Small intestine (tissue), 7 donors: ENCODE results near the gene SORBS2. TPM values are rescaled to one million over a fixed set of nuclear protein-coding genes. Genes with fewer than 3 reads are reported as not detected.

Experiments
- DNase-seq, 2 donors: peaks; one replicate each; pipeline versions ENCODE4 v3.0.0 to v3.0.0-alpha.2; 2013
- FAIRE-seq: peaks from 2 replicates; lab custom pipeline; 2012; peaks lifted over from hg19 to GRCh38; lab: Jason Lieb, UNC
- H3K27ac ChIP-seq, 3 donors: one replicate each; pipeline ENCODE4 v1.5.1; 2013; ENCODE audit warnings: low read length in 2 of 3, mild to moderate bottlenecking in 2 of 3, control low read depth in 1 of 3, inconsistent platforms in 1 of 3, low read depth in 1 of 3, moderate library complexity in 1 of 3
- H3K27me3 ChIP-seq, 3 donors: one replicate each; pipeline ENCODE4 v1.6.1; 2013; ENCODE audit warnings: low read length in 3 of 3, inconsistent platforms in 1 of 3; ENCODE audit not compliant: control insufficient read depth in 3 of 3, insufficient read depth in 3 of 3
- H3K36me3 ChIP-seq, 3 donors: one replicate each; pipeline ENCODE4 v1.6.1; 2013; ENCODE audit warnings: low read length in 3 of 3, inconsistent platforms in 1 of 3, low read depth in 1 of 3, mild to moderate bottlenecking in 1 of 3, moderate library complexity in 1 of 3; ENCODE audit not compliant: control insufficient read depth in 3 of 3, insufficient read depth in 2 of 3
- H3K4me1 ChIP-seq, 3 donors: one replicate each; pipeline ENCODE4 v1.6.1; 2013; ENCODE audit warnings: low read length in 2 of 3, inconsistent platforms in 1 of 3, low read depth in 1 of 3, mild to moderate bottlenecking in 1 of 3, moderate library complexity in 1 of 3; ENCODE audit not compliant: control insufficient read depth in 3 of 3, insufficient read depth in 2 of 3
- H3K4me3 ChIP-seq, 3 donors: one replicate each; pipeline ENCODE4 v1.5.1; 2013; ENCODE audit warnings: low read length in 3 of 3, control low read depth in 1 of 3, inconsistent platforms in 1 of 3, low read depth in 1 of 3, mild to moderate bottlenecking in 1 of 3, moderate library complexity in 1 of 3
- H3K9me3 ChIP-seq, 2 donors: one replicate each; pipeline ENCODE4 v1.6.1; 2013; ENCODE audit warnings: low read depth in 1 of 2, low read length in 1 of 2; ENCODE audit not compliant: control insufficient read depth in 2 of 2, insufficient read depth in 1 of 2
- WGBS, 3 donors: extraction: QIAGEN DNeasy Blood & Tissue Kit; methylation state at CpG; one replicate each; pipeline ENCODE4 v1.1.7; 2013; 5-methylcytosine and 5-hydroxymethylcytosine counted together
- polyA plus RNA-seq, 4 donors: library from polyadenylated mRNA; stranded (reverse) in 3 of 4; unstranded in 1 of 4; fragments of 200-250 nt in 3 of 4; fragments of 120-200 nt in 1 of 4; gene quantifications; one replicate each; pipeline versions ENCODE4 v1.2.1 to v1.2.3, GENCODE V29; 2013
- donor health status: healthy with polysubstance abuse.
- donor health status: control.
- donor health status: control.
- donor health status: Bipolar disorder and iron deficiency.
- donor health status: healthy.

SORBS2 gene
- polyA plus RNA-seq, 4 donors, result 1.6 to 36.5 (median 16.1) TPM

GRCh38 chr4:185780472-185780871, 31.5 kb downstream of the SORBS2 start:
- FAIRE-seq (no peak), DNase-seq (no peak)
- peaks cover 0 to 4% (median 0%) of the 10 kb centered on the region in 3 donors for H3K36me3 ChIP-seq
- WGBS, 3 donors, result 90 to 94% (median 92%) methylated on average over 5 of the region's 5 CpGs
- H3K9me3 ChIP-seq, result no peaks in the 10 kb centered on the region
- no peak overlapping the region for H3K27ac ChIP-seq
- no peaks in the 10 kb centered on the region for H3K27me3 ChIP-seq
- H3K4me1 ChIP-seq, result no peaks in the 10 kb centered on the region
- no peak overlapping the region for H3K4me3 ChIP-seq

GRCh38 chr4:185779517-185779916, 32.5 kb downstream of the SORBS2 start:
- WGBS, 3 donors, result 87 to 89% (median 88%) methylated on average over 3 of the region's 3 CpGs
- Histone ChIP-seq H3K27ac (no peak overlapping the region), H3K36me3 (peaks cover 0 to 3% (median 0%) of the 10 kb centered on the region in 3 donors), H3K9me3 (no peaks in the 10 kb centered on the region), H3K4me3 (no peak overlapping the region), H3K4me1 (peaks cover 0 to 6% (median 0%) of the 10 kb centered on the region in 3 donors), H3K27me3 (no peaks in the 10 kb centered on the region)
- DNase-seq (no peak), FAIRE-seq (no peak)

- Histone ChIP-seq H3K9me3 (no peaks in the 10 kb centered on the region), H3K4me3 (no peak overlapping the region), H3K4me1 (peaks cover 0 to 14% (median 0%) of the 10 kb centered on the region in 3 donors), H3K36me3 (peaks cover 0 to 3% (median 0%) of the 10 kb centered on the region in 3 donors), H3K27ac (no peak overlapping the region), H3K27me3 (no peaks in the 10 kb centered on the region)
- FAIRE-seq (no peak), DNase-seq (no peak)
- 74 to 86% (median 85%) methylated on average over 11 of the region's 11 CpGs for WGBS, 3 donors
Observed at GRCh38 chr4:185778307-185778706, 33.7 kb downstream of the SORBS2 start.

DNA sequence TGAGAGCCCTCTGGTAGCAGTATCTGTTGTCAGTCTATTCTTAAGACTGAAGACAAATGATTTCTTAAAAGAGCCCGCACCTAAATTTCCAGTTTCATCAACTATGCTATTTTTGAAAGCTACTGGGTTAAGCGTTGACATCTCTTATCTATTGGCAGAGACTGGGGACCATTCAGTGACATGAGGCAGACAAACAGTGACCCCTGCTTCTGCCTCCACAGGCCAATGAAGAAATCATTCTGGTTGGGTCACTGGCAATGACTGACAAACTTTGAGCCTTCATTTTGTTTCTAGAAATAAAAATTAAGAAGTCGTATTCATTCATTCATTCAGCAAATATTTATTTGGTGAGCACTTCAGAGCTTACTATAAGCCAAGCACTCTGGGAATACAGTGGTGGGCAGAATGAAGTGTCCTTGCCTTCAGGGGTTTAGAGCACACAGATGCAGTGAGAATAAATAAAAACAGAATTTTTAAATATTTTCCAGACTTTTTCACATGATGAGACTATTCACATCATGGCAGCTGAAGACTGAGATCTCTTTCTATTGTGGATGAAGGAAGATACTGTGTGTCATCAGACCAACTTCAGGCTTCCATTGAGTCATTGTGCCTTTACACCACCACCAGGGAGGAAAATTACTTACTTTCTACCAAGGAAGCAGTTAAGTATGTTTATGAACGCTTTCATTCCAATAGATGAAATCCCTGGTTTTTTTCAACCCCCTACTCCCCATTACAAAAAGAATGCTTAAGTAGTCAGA, 36.0 kb downstream of the SORBS2 start:
- 73 to 83% (median 78%) methylated on average over 4 of the region's 4 CpGs for WGBS, 3 donors
- H3K27ac ChIP-seq, result no peak overlapping the region
- peaks cover 0 to 22% (median 0%) of the 10 kb centered on the region in 3 donors for H3K4me1 ChIP-seq
- H3K4me3 ChIP-seq, result no peak overlapping the region
- DNase-seq, result no peak
- H3K36me3 ChIP-seq, result no peaks in the 10 kb centered on the region
- no peaks in the 10 kb centered on the region for H3K27me3 ChIP-seq
- no peak for FAIRE-seq
- no peaks in the 10 kb centered on the region for H3K9me3 ChIP-seq

DNA sequence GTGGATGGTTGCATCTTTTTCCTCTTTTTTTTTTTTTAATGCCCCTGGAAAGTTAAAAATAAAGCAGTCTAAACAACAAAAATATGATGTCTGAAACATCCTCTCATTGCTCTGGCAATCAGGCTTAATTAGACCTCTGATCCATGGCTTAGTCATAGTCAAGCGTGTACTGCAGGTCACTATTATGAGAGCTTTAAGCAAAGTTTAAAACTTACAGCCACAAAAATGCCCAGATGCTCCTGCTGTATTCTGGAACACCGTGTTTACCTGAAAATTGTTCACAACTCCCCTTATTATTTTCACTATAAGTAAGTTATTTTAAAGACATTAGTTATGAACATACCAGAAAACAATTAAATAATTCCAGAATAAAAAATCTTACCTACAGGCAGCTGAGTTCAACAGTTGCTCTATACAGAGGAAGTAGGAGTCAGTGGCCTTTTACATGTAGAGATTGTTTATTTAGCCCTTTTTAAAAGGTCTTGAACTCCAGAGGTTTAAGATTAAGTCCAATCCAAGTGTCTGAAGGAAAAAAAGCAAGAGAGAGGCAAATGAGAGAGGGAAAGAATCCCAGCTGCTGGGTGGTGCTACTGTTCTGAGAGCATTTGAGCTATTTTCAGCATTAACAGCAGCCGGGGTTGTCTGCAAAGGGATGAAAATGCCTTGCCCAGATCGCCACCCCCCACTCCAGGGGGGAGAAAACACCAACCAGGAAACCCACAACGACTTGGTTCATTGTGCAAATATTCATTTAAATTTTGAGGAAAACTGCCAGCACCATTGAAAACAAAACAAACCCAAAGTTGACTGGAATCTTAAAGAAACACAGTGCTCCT, 36.9 kb downstream of the SORBS2 start:
- Histone ChIP-seq H3K27ac (peak overlapping the region in 2 of 3 donors; percentile 53 to 78), H3K4me3 (no peak overlapping the region), H3K4me1 (peaks cover 0 to 22% (median 0%) of the 10 kb centered on the region in 3 donors), H3K27me3 (no peaks in the 10 kb centered on the region), H3K36me3 (no peaks in the 10 kb centered on the region), H3K9me3 (no peaks in the 10 kb centered on the region)
- DNase-seq (peak; percentile 35 to 51), FAIRE-seq (no peak)
- 8 to 10% (median 10%) methylated on average over 5 of the region's 5 CpGs for WGBS, 3 donors

DNA sequence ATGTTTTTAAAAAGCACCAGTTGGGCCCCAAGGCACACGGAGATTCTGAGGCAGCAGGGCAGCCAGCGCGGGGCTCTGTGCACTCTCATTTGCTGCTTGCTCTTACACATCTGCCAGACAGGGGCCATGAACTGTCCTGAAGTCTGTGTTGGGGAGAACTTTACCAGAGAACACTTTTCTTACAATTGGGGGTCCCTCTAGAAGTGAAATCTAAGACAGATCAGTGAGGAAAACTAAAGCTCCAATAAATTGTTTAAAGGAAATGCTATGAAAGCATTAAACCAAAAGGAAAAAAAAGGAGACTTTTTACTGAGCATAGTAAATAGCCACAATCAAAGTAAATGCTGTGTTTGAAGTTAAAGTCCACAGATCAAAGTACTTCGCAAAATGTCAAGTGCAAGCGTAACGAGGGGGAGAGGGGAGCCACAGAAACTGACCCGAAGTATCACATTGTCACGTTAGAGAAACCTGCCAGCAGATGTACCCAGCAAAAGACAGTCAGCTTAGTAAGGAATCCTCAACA, 37.8 kb downstream of the SORBS2 start:
- 13 to 52% (median 32%) methylated on average over 8 of the region's 8 CpGs for WGBS, 3 donors
- H3K9me3 ChIP-seq, result no peaks in the 10 kb centered on the region
- no peaks in the 10 kb centered on the region for H3K27me3 ChIP-seq
- H3K27ac ChIP-seq, result peak overlapping the region; percentile 32 to 78 (median 55)
- DNase-seq (peak; percentile 19 to 75), FAIRE-seq (no peak)
- peaks cover 0 to 22% (median 0%) of the 10 kb centered on the region in 3 donors for H3K4me1 ChIP-seq
- peak overlapping the region in 2 of 3 donors; percentile 18 to 19 for H3K4me3 ChIP-seq
- no peaks in the 10 kb centered on the region for H3K36me3 ChIP-seq

GRCh38 chr4:185773419-185773818, 38.6 kb downstream of the SORBS2 start:
- H3K9me3 ChIP-seq, result no peaks in the 10 kb centered on the region
- peak overlapping the region in 1 of 3 donors; percentile 78 for H3K27ac ChIP-seq
- no peaks in the 10 kb centered on the region for H3K27me3 ChIP-seq
- H3K4me3 ChIP-seq, result peak overlapping the region in 2 of 3 donors; percentile 22 to 28
- peaks cover 0 to 22% (median 0%) of the 10 kb centered on the region in 3 donors for H3K4me1 ChIP-seq
- FAIRE-seq, result no peak
- no peaks in the 10 kb centered on the region for H3K36me3 ChIP-seq
- peak; percentile 54 to 57 for DNase-seq
- 14 to 47% (median 27%) methylated on average over 11 of the region's 11 CpGs for WGBS, 3 donors
